GM21367 (cell line): ENCODE measurements around the gene RPL13A.

Source experiments
- ATAC-seq: cut with Tn5 transposase; IDR thresholded peaks from one replicate; pipeline ENCODE4 v1.9.1; 2021; ENCODE audit not compliant: unreplicated experiment

Gene RPL13A

DNA sequence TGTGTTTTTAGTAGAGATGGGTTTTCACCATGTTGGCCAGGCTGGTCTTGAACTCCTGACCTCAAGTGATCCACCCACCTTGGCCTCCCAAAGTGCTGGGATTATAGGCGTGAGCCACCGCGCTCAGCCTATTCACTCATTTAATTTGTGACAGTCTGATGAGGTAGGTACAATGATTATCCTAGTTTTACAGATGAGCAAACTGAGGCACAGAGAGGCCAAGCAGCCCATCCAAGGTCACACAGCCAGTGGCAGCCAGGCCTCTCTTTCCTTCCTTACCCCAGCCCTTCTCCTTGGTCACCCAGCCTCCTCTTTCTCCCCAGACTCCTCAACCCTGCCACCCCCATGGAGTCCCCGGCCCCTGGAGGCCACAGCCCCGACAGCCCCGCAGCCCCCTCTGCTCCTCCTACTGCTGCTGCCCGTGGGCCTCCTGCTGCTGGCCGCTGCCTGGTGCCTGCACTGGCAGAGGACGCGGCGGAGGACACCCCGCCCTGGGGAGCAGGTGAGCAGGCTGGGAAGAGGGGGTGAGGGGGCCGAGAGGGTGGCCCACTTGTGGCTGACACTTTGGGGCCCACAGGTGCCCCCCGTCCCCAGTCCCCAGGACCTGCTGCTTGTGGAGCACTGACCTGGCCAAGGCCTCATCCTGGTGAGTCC lies 7.3 kb upstream of the RPL13A start:
- no peak for ATAC-seq

DNA sequence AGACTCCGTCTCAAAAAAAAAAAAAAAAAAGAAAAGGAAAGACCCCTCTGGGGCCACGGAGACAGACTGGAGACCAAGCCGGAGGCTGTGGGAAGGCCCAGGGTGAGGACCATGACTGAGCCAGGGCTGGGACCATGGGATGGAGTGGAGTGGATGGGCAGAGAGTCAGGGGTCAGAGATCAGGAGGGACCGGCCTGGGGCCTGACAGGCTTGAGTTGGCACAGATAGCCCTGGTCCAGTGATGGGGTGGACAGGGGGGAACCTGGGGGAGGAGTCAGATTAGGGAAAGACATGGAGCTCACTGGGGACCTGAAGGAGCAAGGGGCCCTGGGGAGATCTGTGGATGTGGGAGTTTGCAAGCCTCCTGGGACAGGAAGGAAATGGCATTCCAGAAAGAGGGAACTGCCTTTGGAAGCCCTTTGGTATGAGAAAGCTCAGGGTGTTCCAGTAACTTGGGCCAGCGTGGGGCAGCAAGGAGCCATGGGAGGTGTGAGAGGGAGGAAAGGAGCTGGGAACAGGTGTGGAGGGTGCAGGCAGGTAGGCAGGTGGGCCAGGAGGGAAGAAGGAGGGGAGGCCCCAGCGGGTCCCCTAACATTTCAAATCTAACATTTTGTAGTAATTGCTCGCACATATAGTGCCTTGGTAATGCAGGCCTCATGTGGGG lies 6.3 kb upstream of the RPL13A start:
- ATAC-seq: no peak

DNA sequence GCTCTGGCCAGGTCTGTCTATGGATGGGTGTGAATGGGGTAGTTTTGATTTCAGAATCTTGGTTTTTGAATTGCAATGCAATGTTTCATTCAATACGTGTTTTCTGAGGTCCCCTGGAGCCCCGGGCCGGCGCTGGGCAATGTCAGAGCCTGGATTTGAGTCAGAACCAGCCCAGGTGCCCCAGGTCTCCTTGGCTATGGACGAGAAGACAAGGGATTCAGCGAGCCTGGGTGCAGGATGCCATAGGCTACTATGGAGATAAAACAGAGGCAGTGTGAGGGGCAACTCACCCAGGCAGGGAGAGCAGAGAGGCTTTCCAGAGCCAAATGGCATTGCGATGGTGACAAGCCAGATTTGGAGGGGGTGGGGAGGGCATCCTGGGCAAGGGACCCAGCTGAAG lies 1.2 kb upstream of the RPL13A start:
- no peak for ATAC-seq

DNA sequence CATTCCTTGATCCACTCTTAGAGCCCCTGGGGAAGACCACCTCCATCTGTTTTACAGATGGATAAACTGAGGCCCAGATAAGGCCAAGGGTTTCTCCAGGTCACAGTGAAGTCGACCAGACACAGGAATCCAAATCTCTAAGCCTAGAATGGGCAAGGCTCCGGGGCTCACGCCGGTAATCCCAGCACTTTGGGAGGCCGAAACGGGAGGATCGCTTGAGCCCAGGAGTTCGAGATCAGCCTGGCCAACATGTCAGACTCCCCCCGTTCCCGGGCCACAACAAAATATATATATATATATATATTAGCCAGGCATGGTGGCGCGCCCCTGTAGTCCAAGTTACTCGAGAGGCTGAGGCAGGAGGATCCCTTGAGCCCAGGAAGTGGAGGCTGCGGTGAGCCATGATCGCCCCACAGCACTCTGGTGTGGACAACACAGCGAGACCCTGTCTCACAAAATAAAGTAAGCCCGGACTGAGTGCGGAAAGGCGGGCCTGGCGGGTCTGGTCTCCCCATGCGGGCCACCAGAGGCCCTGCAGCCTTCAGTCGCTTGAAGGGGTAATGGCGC lies 615 bp upstream of the RPL13A start:
- ATAC-seq: no peak

DNA sequence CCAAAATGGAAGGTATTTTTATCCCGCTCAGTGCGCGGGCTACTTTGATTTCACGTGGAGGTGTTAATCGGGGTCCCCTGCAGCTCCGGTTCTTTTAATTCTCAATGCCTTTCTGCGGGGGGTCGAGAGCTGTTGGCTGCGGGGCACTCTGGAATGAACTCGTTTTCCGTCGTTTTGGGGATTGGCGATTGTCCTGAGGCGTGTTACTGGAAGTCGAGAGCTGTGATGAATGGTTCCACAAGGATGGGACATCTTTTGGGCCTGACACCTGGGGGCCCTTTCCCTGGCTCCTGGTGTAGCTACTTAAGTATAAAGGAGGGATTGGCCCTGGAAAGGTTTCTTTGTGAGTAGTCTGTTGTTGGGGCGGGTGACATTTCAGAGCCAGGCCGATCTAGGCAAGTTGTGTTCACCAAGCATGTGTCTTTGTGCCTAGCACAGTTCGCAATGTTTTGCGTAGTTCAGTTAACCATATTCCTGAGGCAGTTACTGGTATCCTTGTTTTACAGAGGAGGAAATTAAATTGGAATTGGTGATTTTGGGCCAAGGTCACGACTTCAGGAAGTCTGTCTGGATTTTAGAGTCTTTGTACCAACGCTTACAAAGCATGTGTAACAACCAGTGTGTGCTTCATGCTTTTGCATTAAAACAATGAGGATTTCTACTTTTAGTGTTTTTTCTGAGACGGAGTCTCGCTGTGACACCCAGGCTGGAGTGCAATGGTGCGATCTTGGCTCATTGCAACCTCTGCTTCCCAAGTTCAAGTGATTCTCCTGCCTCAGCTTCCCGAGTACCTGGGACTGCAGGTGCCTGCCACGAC lies 846 bp downstream of the RPL13A start:
- ATAC-seq: no peak

DNA sequence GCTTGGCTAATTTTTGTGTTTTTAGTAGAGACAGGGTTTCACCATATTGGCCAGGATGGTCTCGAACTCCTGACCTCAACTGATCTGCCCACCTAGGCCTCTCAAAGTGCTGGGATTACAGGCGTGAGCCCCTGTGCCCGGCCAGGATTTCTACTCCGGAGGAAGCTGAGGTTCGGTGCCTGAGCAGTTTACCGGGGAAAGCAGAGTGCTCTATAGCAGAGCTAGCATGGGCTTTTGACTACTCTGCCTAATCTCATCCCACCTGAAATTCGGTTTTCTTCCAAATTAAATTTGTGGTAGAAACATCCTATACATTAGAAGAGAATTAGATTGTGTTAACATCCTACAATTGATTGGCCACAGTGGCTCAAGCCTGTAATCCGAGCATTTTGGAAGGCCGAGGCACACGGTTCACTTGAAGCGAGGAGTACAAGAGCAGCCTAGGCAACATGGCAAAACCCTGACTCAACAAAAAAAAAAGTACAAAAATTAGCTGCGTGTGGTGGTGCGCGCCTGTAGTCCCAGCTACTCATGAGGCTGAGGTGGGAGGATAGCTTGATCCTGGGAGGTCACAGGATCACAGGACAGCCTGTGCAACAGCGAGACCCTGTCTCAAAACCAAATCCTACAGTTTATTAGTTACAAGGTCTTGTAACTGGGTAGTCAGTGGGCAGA lies 1.6 kb downstream of the RPL13A start:
- ATAC-seq: no peak

DNA sequence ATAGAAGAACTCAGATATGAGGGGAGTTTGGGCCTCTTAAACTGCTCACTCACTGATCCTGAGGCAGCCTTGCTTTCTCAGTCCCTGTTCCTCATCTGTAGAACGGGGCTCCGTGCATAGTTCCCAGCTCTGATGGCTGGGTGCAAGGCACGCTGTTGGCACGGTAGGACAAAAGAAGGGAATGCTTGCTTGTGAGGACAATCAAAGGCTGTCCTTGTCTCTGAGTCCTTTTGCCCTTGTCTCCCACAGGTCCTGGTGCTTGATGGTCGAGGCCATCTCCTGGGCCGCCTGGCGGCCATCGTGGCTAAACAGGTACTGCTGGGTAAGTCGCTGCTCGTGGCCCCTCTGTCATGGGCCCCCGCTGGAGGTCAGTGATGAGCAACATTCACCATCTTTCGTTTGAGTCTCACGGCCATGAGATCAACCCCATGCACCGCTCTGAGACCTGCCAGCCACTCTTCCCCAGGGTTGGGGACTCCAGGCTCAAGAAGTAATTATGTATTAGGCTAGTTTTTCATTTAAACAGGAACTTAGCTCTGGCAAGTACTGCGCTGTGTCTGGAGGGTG lies 2.3 kb downstream of the RPL13A start:
- ATAC-seq: no peak

DNA sequence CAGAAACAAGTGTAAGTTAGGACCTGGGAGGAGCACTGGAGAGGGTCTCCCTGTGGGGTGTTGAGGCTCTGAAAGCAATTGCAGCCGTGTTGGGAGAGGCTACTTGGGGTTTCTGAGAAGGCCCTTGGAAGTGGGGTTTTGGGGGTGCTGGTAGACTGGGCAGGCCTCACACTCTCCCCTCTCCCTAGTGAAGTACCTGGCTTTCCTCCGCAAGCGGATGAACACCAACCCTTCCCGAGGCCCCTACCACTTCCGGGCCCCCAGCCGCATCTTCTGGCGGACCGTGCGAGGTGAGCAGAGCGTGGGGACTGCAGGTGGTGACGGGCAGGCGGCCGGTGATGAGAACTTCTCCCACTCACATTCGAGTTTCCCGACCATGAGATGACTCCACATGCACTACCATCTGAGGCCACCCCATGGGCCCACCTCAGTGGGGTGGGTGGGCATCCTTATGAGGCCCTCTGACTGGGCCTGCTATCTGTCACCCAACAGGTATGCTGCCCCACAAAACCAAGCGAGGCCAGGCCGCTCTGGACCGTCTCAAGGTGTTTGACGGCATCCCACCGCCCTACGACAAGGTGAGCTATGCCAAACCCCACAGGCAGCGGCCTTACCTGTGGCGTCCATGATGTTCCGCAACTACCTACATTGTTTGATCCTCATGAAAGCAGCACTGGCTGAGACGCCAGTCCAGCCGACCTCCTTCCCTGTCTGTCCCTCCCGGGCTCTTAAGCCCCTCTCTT lies 3.0 kb downstream of the RPL13A start:
- no peak for ATAC-seq

DNA sequence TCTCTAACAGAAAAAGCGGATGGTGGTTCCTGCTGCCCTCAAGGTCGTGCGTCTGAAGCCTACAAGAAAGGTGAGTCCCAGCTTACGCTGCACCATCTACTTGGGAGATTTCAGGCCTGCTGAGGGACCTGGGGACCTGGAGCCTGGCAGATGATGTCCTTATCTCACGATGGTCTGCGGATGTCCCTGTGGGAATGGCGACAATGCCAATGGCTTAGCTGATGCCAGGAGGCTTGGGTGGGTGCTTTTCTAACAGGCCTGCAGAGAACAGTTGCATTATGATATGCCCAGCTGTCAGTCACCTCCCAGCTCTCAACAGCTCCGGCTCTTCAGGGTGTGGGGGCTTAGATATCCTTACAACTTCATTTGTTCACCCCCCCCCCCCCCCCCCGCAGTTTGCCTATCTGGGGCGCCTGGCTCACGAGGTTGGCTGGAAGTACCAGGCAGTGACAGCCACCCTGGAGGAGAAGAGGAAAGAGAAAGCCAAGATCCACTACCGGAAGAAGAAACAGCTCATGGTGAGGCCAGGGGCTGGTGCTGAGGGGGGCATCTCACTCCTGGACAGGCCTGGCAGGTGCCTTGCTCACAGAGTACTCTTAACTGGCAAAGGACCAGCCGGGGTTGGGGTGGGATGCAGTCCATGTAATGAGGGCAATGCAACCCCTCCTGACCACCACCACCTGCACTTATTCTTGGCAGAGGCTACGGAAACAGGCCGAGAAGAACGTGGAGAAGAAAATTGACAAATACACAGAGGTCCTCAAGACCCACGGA lies 3.8 kb downstream of the RPL13A start:
- no peak for ATAC-seq

DNA sequence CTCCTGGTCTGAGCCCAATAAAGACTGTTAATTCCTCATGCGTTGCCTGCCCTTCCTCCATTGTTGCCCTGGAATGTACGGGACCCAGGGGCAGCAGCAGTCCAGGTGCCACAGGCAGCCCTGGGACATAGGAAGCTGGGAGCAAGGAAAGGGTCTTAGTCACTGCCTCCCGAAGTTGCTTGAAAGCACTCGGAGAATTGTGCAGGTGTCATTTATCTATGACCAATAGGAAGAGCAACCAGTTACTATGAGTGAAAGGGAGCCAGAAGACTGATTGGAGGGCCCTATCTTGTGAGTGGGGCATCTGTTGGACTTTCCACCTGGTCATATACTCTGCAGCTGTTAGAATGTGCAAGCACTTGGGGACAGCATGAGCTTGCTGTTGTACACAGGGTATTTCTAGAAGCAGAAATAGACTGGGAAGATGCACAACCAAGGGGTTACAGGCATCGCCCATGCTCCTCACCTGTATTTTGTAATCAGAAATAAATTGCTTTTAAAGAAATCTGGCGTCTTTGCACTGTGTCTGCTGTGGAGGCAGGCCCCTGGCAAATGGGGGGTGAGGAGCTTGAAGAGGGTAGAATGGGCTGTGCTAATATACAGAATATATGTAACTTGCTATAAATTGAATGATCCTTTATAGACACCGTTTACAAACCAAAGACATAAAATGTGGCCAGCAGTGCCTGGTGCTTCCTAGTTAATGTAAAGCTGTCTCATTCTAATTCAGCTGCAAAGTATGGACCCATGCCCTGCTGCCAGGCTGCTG lies 4.6 kb downstream of the RPL13A start:
- no peak for ATAC-seq

DNA sequence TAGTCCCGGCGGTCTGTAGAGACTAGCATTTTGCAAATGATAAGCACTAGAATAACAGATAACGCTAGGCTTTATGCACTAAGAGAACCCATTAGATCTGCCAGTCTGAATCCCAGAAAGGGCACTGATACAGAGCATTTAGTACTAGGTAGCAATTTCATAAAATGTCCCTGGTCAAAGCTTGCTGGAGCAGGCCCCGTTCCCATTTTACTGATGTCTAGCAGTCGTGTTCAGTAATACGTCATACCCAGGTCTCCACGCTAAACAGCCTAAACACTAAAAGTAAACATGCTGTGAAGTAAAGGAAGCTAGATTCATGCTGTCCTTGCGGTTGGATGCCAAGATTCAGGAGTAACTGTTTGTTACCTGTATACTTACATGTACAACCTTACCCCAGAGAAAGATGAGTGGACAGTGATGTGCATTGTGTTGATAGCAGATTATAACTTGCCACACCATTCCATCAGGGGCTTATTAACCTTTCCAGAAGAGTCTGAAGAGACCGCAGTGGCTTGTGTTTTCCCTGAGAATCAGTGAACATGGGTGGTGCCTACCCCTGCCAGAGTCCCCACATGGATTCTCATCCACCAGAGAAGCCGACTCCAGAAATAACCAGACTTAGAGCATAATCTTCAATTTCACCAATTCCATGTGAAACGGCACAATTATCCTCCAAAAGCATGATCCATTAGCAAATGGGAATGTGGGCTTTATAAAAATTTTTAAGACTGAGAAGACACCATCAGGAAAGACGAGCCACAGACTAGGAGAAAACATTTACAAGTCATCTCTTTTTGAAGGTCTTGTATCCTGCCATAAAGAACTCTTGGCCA lies 5.4 kb downstream of the RPL13A start:
- no peak for ATAC-seq

DNA sequence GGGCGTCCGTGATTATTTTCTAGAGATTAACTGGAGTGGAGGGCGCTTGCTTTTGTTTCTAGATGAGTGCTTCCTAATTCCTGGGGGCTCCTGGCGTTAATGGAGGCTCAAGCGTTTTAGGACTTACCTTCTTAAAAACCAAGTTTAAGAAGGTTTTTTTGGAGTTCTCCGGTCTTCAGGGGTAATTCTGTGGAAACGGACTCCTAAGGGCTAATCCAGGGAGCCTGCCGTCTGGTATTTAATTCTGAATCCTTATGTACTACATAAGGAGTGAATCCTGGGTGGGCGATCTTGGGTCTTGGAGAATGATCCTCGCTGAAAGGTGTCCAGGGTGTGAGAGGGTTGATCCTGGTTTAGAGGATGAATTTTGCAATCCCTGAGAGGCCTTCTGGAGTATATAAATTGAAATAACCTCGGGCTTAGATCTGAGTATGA lies 9.2 kb downstream of the RPL13A start:
- no peak for ATAC-seq

DNA sequence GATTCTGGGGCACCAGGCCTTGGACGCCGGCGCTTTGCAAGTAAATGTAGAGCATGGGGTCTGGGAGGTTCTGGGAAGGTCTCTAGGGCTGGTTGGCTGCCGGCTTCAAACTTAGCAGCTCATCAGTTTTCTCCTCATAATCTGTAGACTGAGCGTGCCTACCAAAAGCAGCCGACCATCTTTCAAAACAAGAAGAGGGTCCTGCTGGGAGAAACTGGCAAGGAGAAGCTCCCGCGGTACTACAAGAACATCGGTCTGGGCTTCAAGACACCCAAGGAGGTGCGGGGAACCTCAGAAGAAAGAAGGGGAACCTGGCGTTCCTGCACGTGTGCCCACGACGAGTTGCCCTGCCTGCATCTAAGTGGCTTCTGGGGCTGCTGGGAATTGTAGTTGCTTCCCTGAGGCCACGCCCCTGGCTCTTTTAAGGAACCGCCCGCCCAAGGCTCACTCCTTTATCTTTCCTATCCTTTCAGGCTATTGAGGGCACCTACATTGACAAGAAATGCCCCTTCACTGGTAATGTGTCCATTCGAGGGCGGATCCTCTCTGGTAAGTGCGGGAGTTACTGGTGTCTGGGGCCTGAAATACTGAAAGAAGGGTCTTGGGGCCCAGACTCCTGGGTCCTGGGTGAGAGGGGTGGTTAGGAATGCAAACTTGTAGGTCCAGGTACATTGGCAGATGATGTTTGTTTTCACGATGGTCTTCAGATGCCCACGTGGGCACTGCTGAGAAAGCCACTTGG lies 9.8 kb downstream of the RPL13A start:
- no peak for ATAC-seq

DNA sequence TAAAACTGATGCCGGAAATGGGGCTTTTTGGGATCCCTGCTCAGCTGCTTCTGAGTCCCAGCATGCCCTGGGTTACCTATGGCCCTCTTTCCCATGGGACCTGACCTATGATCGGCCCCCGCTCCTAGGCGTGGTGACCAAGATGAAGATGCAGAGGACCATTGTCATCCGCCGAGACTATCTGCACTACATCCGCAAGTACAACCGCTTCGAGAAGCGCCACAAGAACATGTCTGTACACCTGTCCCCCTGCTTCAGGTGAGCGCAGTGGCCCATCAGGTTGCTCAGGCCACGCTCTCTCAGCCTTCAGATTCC lies 10.3 kb downstream of the RPL13A start:
- no peak for ATAC-seq

DNA sequence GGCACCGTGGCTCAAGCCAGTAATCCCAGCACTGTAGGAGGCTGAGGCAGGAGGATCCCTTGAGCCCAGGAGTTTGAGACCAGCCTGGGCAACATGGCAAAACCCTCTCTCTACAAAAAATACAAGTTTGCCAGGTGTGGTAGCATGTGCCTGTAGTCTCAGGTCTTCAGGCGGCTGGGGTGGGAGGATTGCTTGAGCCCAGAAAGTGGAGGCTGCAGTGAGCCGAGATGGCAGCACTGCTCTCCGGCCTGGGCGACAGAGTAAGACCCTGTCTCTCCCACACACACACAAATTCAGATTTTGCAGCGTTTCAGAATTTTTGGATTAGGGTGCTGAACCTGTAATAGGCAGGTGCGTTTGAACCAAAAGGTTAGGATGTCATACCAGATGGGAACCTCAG lies 11.1 kb downstream of the RPL13A start:
- ATAC-seq: no peak

DNA sequence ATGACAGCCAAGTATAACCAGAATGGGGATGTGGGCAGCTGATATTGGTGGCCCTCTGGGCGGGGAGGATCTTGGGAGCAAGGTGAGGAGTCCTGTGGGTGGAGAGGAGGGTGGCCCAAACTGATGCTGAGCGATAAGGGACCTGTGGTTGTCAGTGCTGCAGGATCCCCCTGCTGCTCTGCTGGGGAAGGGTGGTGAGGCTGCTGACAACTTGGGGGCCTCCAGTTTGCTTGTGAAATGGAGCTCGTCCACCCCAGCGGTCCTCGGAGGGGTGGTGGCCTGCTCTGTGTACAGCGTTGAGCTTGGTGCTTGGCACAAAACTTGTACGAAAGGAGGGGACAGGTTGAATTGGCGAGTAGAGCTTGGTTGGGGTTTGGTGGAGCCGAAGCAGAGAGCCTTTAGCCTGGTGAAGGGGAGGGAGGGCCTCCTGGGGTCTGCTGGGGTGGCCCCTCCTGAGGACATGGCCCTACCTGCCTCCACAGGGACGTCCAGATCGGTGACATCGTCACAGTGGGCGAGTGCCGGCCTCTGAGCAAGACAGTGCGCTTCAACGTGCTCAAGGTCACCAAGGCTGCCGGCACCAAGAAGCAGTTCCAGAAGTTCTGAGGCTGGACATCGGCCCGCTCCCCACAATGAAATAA lies 11.7 kb downstream of the RPL13A start:
- no peak for ATAC-seq
